Measurements from ENCODE around the gene TRPV4.

The TRPV4 gene

GRCh38 chr12:109739747-109740693 lies 93.2 kb downstream of the TRPV4 start:
- no peak for DNase-seq

- no peak for DNase-seq
Measured at GRCh38 chr12:109738878-109739665, 94.1 kb downstream of the TRPV4 start.

GRCh38 chr12:109738209-109738608 lies 95.0 kb downstream of the TRPV4 start:
- DNase-seq: no peak

GRCh38 chr12:109737631-109738030 lies 95.6 kb downstream of the TRPV4 start:
- DNase-seq: no peak

GRCh38 chr12:109737126-109737525 lies 96.1 kb downstream of the TRPV4 start:
- DNase-seq: no peak

GRCh38 chr12:109736552-109737108 lies 96.6 kb downstream of the TRPV4 start:
- no peak for DNase-seq

GRCh38 chr12:109735825-109736551 lies 97.2 kb downstream of the TRPV4 start:
- no peak for DNase-seq

GRCh38 chr12:109735051-109735521 lies 98.1 kb downstream of the TRPV4 start:
- DNase-seq: no peak

- DNase-seq: no peak
Measured at GRCh38 chr12:109734219-109735000, 98.8 kb downstream of the TRPV4 start.

All from T-helper 9 cell (primary cell).